H1 (cell line): ENCODE results near the gene SLC23A3. TPM values are rescaled to one million over a fixed set of nuclear protein-coding genes. Genes with fewer than 3 reads are reported as not detected.

ENCODE experiments used
- ASH2L ChIP-seq: fragments of 200-600, 300-600 bp; sonication (generic); IDR thresholded peaks from one replicate; pipeline ENCODE4 v1.7.1; 2017; ENCODE audit warnings: low read length
- ATF3 ChIP-seq: IDR thresholded peaks from 2 replicates; pipeline ENCODE4 v1.6.1; 2011; ENCODE audit warnings: low read depth, mild to moderate bottlenecking, low read length; ENCODE audit not compliant: insufficient read depth
- CBX8 ChIP-seq: fragments of 300-800, 300-1000 bp; sonication (generic); IDR thresholded peaks from 2 replicates; pipeline ENCODE4 v1.7.1; 2016; ENCODE audit warnings: low read depth, low read length, borderline replicate concordance
- EZH2 ChIP-seq: fragments of 200-600 bp; sonication (generic); IDR thresholded peaks from 2 replicates; pipeline ENCODE4 v1.7.1; 2012; ENCODE audit warnings: low read depth, mild to moderate bottlenecking, moderate library complexity, low read length, inconsistent platforms; ENCODE audit not compliant: severe bottlenecking
- GABPA ChIP-seq: IDR thresholded peaks from 2 replicates; pipeline ENCODE4 v1.6.1; 2011; ENCODE audit warnings: mild to moderate bottlenecking, low read length, moderate library complexity, borderline replicate concordance; ENCODE audit not compliant: insufficient read depth
- GTF2F1 ChIP-seq: IDR thresholded peaks from 2 replicates; pipeline ENCODE4 v1.6.1; 2012; ENCODE audit warnings: low read depth, low read length, improper control_type of control experiment, borderline replicate concordance
- KDM5A ChIP-seq: fragments of 200-600 bp; IDR thresholded peaks from 2 replicates; pipeline ENCODE4 v1.7.1; 2012; ENCODE audit warnings: mild to moderate bottlenecking, low read length, inconsistent platforms, mixed read lengths
- NANOG ChIP-seq: IDR thresholded peaks from 2 replicates; pipeline ENCODE4 v1.6.1; 2011; ENCODE audit warnings: low read length, low read depth, mild to moderate bottlenecking, inconsistent platforms; ENCODE audit not compliant: insufficient read depth, poor library complexity, severe bottlenecking
- RAD21 ChIP-seq, 2 experiments: IDR thresholded peaks in 1 of 2; conservative IDR thresholded peaks in 1 of 2; 2 replicates each; pipeline ENCODE4 v1.6.1; 2011; ENCODE audit warnings: low read depth in 2 of 2, low read length in 2 of 2, improper control_type of control experiment in 1 of 2, inconsistent platforms in 1 of 2, mild to moderate bottlenecking in 1 of 2, moderate library complexity in 1 of 2
- polyA plus RNA-seq, 7 experiments: library from polyadenylated mRNA; depleted of rRNA in 3 of 7; stranded (reverse) in 5 of 7; unstranded in 2 of 7; fragments of >200 nt in 5 of 7; fragments of 200-250 nt in 2 of 7; gene quantifications; 1 replicate in 5 of 7; 2 replicates in 1 of 7; 4 replicates in 1 of 7; pipeline versions ENCODE4 v1.2.1 to v1.2.3, GENCODE V29; 2011 to 2013; ENCODE audit warnings: missing spikeins in 2 of 7, mixed read lengths in 2 of 7
- total RNA-seq: library from RNA; stranded (reverse); fragmentation: NEBNext Ultra II Directional; extraction: Animal tissue kit (Norgen Biotek cat#: 25700); gene quantifications from 2 replicates; pipeline ENCODE4 v1.2.1, GENCODE V29; 2021
- TF ChIP-seq, protein P1 (sequence below): fragments of 300-600 bp; sonication (generic); IDR thresholded peaks from 2 replicates; pipeline ENCODE4 v1.7.1; 2012; ENCODE audit warnings: low read length, moderate library complexity, mild to moderate bottlenecking, inconsistent platforms; ENCODE audit not compliant: insufficient replicate concordance

Gene SLC23A3
- total and polyA plus RNA-seq, 2 of the 8 experiments (the other 6 are each of a cell fraction or from before 2014, with no cell fraction given), result 0.35 to 0.84 TPM

DNA sequence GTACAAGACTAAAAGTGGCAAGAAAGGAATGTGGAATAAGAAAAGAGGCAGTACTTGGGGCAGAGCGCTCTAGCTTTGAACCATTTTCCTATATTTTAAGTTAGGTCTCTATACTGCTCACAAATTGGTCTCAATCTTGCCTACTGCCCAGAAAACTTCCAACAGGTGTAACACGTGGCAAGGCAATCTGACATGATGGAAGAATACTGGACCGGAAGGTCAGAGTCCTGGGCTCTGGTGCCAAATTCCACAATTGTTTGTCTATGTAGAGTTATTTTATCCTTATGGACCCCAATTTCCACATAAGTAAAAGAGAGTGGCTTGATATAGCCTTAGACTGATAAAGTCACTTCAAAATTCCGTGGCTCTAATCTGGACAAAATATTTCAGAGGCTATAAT, 38.1 kb downstream of the SLC23A3 start (continued):
- TF ChIP-seq, protein P1, sequence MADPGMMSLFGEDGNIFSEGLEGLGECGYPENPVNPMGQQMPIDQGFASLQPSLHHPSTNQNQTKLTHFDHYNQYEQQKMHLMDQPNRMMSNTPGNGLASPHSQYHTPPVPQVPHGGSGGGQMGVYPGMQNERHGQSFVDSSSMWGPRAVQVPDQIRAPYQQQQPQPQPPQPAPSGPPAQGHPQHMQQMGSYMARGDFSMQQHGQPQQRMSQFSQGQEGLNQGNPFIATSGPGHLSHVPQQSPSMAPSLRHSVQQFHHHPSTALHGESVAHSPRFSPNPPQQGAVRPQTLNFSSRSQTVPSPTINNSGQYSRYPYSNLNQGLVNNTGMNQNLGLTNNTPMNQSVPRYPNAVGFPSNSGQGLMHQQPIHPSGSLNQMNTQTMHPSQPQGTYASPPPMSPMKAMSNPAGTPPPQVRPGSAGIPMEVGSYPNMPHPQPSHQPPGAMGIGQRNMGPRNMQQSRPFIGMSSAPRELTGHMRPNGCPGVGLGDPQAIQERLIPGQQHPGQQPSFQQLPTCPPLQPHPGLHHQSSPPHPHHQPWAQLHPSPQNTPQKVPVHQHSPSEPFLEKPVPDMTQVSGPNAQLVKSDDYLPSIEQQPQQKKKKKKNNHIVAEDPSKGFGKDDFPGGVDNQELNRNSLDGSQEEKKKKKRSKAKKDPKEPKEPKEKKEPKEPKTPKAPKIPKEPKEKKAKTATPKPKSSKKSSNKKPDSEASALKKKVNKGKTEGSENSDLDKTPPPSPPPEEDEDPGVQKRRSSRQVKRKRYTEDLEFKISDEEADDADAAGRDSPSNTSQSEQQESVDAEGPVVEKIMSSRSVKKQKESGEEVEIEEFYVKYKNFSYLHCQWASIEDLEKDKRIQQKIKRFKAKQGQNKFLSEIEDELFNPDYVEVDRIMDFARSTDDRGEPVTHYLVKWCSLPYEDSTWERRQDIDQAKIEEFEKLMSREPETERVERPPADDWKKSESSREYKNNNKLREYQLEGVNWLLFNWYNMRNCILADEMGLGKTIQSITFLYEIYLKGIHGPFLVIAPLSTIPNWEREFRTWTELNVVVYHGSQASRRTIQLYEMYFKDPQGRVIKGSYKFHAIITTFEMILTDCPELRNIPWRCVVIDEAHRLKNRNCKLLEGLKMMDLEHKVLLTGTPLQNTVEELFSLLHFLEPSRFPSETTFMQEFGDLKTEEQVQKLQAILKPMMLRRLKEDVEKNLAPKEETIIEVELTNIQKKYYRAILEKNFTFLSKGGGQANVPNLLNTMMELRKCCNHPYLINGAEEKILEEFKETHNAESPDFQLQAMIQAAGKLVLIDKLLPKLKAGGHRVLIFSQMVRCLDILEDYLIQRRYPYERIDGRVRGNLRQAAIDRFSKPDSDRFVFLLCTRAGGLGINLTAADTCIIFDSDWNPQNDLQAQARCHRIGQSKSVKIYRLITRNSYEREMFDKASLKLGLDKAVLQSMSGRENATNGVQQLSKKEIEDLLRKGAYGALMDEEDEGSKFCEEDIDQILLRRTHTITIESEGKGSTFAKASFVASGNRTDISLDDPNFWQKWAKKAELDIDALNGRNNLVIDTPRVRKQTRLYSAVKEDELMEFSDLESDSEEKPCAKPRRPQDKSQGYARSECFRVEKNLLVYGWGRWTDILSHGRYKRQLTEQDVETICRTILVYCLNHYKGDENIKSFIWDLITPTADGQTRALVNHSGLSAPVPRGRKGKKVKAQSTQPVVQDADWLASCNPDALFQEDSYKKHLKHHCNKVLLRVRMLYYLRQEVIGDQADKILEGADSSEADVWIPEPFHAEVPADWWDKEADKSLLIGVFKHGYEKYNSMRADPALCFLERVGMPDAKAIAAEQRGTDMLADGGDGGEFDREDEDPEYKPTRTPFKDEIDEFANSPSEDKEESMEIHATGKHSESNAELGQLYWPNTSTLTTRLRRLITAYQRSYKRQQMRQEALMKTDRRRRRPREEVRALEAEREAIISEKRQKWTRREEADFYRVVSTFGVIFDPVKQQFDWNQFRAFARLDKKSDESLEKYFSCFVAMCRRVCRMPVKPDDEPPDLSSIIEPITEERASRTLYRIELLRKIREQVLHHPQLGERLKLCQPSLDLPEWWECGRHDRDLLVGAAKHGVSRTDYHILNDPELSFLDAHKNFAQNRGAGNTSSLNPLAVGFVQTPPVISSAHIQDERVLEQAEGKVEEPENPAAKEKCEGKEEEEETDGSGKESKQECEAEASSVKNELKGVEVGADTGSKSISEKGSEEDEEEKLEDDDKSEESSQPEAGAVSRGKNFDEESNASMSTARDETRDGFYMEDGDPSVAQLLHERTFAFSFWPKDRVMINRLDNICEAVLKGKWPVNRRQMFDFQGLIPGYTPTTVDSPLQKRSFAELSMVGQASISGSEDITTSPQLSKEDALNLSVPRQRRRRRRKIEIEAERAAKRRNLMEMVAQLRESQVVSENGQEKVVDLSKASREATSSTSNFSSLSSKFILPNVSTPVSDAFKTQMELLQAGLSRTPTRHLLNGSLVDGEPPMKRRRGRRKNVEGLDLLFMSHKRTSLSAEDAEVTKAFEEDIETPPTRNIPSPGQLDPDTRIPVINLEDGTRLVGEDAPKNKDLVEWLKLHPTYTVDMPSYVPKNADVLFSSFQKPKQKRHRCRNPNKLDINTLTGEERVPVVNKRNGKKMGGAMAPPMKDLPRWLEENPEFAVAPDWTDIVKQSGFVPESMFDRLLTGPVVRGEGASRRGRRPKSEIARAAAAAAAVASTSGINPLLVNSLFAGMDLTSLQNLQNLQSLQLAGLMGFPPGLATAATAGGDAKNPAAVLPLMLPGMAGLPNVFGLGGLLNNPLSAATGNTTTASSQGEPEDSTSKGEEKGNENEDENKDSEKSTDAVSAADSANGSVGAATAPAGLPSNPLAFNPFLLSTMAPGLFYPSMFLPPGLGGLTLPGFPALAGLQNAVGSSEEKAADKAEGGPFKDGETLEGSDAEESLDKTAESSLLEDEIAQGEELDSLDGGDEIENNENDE, result no peak
- TF ChIP-seq RAD21 (IDR thresholded peaks at IDR 0.05 in 1 of 2, conservative IDR thresholded peaks at IDR 0.05 in 1 of 2; ENCODE audit: low read depth in 2 of 2, low read length in 2 of 2) (no peak), KDM5A (no peak), NANOG (no peak), GABPA (no peak), ATF3 (no peak), CBX8 (no peak), EZH2 (no peak), ASH2L (no peak), GTF2F1 (no peak)
